K562 (cell line): ENCODE results near the gene DOCK1. TPM values are rescaled to one million over a fixed set of nuclear protein-coding genes. Genes with fewer than 3 reads are reported as not detected.

Experiments used
- ATAC-seq: fragments of 200-7000 bp; cut with Tn5 transposase; 3 replicates; pipeline ENCODE4 v1.9.1; 2020; ENCODE audit warnings: moderate library complexity
- BruUV-seq: library from RNA; stranded (reverse); fragments of 400-500 nt; replicated peaks from 2 replicates; lab custom pipeline; 2021; lab: Mats Ljungman, UMichigan
- CTCF ChIA-PET: fragments of 300-600 bp; formaldehyde crosslinking; extraction: SDS; loops from one replicate; lab custom pipeline; 2021; ENCODE audit warnings: low intra/inter-chr PET ratio; lab: Yijun Ruan, JAX
- POLR2A ChIA-PET: fragments of 300-600, 350-650 bp; sonication (Branson Sonifier 250); formaldehyde crosslinking; extraction: SDS; loops from one replicate; lab custom pipeline; 2021; ENCODE audit warnings: antibody characterized with exemption, inconsistent platforms; lab: Yijun Ruan, JAX
- DNase-seq, 4 experiments: peaks; one replicate each; pipeline versions ENCODE4 v3.0.0 to v3.0.0-alpha.2; 2011 to 2018; ENCODE audit warnings: low spot score in 3 of 4, mixed read lengths in 3 of 4; ENCODE audit errors: extremely low read depth in 1 of 4
- FAIRE-seq: peaks from 2 replicates; lab custom pipeline; 2011; peaks lifted over from hg19 to GRCh38; lab: Jason Lieb, UNC
- H2AFZ ChIP-seq: 2 replicates; pipeline ENCODE4 v1.6.0; 2011; ENCODE audit warnings: low read depth, low read length, control low read depth, inconsistent platforms
- H3K27ac ChIP-seq: fragments of 200-600 bp; 3 replicates; pipeline ENCODE4 v1.8.0; 2011; ENCODE audit warnings: low read depth, mild to moderate bottlenecking, control low read depth, inconsistent platforms, low read length, moderate library complexity, mixed read lengths; ENCODE audit errors: extremely low read depth
- H3K27me3 ChIP-seq, 2 experiments: fragments of 300-600 bp in 1 of 2; 2 replicates in 1 of 2; 3 replicates in 1 of 2; pipeline versions ENCODE4 v1.6.0 to v1.8.0; 2011; ENCODE audit warnings: inconsistent platforms in 2 of 2, low read length in 2 of 2, mild to moderate bottlenecking in 1 of 2, mixed read lengths in 1 of 2, moderate library complexity in 1 of 2; ENCODE audit not compliant: control insufficient read depth in 2 of 2, insufficient read depth in 2 of 2
- H3K36me3 ChIP-seq: fragments of 300-600 bp; 3 replicates; pipeline ENCODE4 v1.8.0; 2011; ENCODE audit warnings: mild to moderate bottlenecking, low read length, inconsistent platforms; ENCODE audit not compliant: control insufficient read depth, insufficient read depth
- H3K4me1 ChIP-seq, 2 experiments: fragments of 200-600 bp in 1 of 2; replicated peaks in 1 of 2; 2 replicates in 1 of 2; 3 replicates in 1 of 2; pipeline versions ENCODE4 v1.5.1 to v1.8.0; 2011; ENCODE audit warnings: inconsistent platforms in 2 of 2, low read length in 2 of 2, mild to moderate bottlenecking in 1 of 2, mixed read lengths in 1 of 2, moderate library complexity in 1 of 2; ENCODE audit not compliant: control insufficient read depth in 2 of 2, insufficient read depth in 2 of 2
- H3K4me2 ChIP-seq: 2 replicates; pipeline ENCODE4 v1.6.1; 2011; ENCODE audit warnings: low read length, control low read depth, inconsistent platforms, mixed read lengths; ENCODE audit not compliant: insufficient read depth
- H3K4me3 ChIP-seq: fragments of 200-600 bp; sonication (generic), shearing (Covaris generic); 2 replicates; pipeline ENCODE4 v1.5.1; 2016; ENCODE audit warnings: control low read depth, inconsistent platforms
- H3K79me2 ChIP-seq: fragments of 200-600 bp; 3 replicates; pipeline ENCODE4 v1.8.0; 2011; ENCODE audit warnings: low read length, inconsistent platforms; ENCODE audit not compliant: control insufficient read depth, insufficient read depth
- H3K9ac ChIP-seq, 2 experiments: 2 replicates each; pipeline versions ENCODE4 v1.6.0 to v1.6.1; 2011; ENCODE audit warnings: low read depth in 2 of 2, low read length in 2 of 2, control low read depth in 1 of 2, inconsistent platforms in 1 of 2, mild to moderate bottlenecking in 1 of 2, mixed read lengths in 1 of 2; ENCODE audit not compliant: insufficient read depth in 1 of 2
- H3K9me1 ChIP-seq: one replicate; pipeline ENCODE4 v1.6.0; 2011; ENCODE audit warnings: inconsistent platforms, mild to moderate bottlenecking, low read length, moderate library complexity; ENCODE audit not compliant: control insufficient read depth, insufficient read depth
- H3K9me3 ChIP-seq: replicated peaks from 2 replicates; pipeline ENCODE4 v1.5.1; 2011; ENCODE audit warnings: low read depth, low read length, inconsistent platforms; ENCODE audit not compliant: control insufficient read depth, insufficient read depth
- H4K20me1 ChIP-seq: replicated peaks from 2 replicates; pipeline ENCODE4 v1.6.1; 2011; ENCODE audit warnings: low read length, inconsistent platforms, mixed read lengths; ENCODE audit not compliant: control insufficient read depth, insufficient read depth
- ADNP ChIP-seq: fragments of 200-800 bp; sonication (Bioruptor generic); IDR thresholded peaks from 2 replicates; pipeline ENCODE4 v1.6.1; 2016; ENCODE audit warnings: missing genetic modification characterization, missing compliant biosample characterization
- CBFA2T3 ChIP-seq: fragments of 450-650 bp; IDR thresholded peaks from 2 replicates; pipeline ENCODE4 v1.6.1; 2017
- CCAR2 ChIP-seq: fragments of 200-400 bp; formaldehyde crosslinking; IDR thresholded peaks from 2 replicates; pipeline ENCODE4 v1.6.1; 2017; ENCODE audit warnings: mild to moderate bottlenecking, low read depth, low read length
- MYNN ChIP-seq, 2 experiments: sonication (generic); formaldehyde crosslinking in 1 of 2; IDR thresholded peaks; 2 replicates each; pipeline versions ENCODE4 v1.5.0 to v1.6.1; 2016 to 2020; ENCODE audit warnings: antibody characterized with exemption in 1 of 2, missing genetic modification reagents in 1 of 2
- NFE2L1 ChIP-seq: fragments of 450-650 bp; IDR thresholded peaks from 2 replicates; pipeline ENCODE4 v1.6.1; 2016; ENCODE audit warnings: missing genetic modification characterization, low read depth, mild to moderate bottlenecking, missing compliant biosample characterization, moderate library complexity, borderline replicate concordance
- SMAD1 ChIP-seq: fragments of 150-350 bp; IDR thresholded peaks from 2 replicates; pipeline ENCODE4 v1.6.1; 2014; ENCODE audit warnings: low read length, low read depth; ENCODE audit not compliant: partially characterized antibody
- TAL1 ChIP-seq: fragments of 450-650 bp; IDR thresholded peaks from 2 replicates; pipeline ENCODE4 v1.6.1; 2016; ENCODE audit warnings: mild to moderate bottlenecking
- TSHZ1 ChIP-seq: fragments of 250-450 bp; sonication (Bioruptor Pico); IDR thresholded peaks from 2 replicates; pipeline ENCODE4 v1.4.0; 2020; ENCODE audit warnings: mild to moderate bottlenecking, moderate library complexity
- ZBTB33 ChIP-seq: sonication (generic); formaldehyde crosslinking; IDR thresholded peaks from 2 replicates; pipeline ENCODE4 v1.8.1; 2023; ENCODE audit warnings: mild to moderate bottlenecking, missing genetic modification reagents
- ZHX1 ChIP-seq: fragments of 150-350 bp; conservative IDR thresholded peaks from 2 replicates; pipeline ENCODE4 v1.6.1; 2014; ENCODE audit warnings: low read length
- ZNF197 ChIP-seq: fragments of 200-800 bp; sonication (Bioruptor generic); IDR thresholded peaks from 2 replicates; pipeline ENCODE4 v1.6.1; 2016; ENCODE audit warnings: low read depth, missing genetic modification characterization, missing compliant biosample characterization
- ZNF668 ChIP-seq: fragments of 250-450 bp; sonication (Bioruptor Pico); IDR thresholded peaks from 2 replicates; pipeline ENCODE4 v1.8.0; 2022; ENCODE audit warnings: mild to moderate bottlenecking, inconsistent platforms
- ZNF778 ChIP-seq: fragments of 450-650 bp; formaldehyde crosslinking; IDR thresholded peaks from 2 replicates; pipeline ENCODE4 v1.4.0; 2020; ENCODE audit warnings: mild to moderate bottlenecking, moderate library complexity
- WGBS: fragments of 100-300 bp; shearing (Covaris generic); methylation state at CpG from one replicate; pipeline ENCODE4 v1.1.6; 2016; ENCODE audit warnings: low coverage, mixed read lengths; ENCODE audit not compliant: insufficient coverage; ENCODE audit errors: missing lambda C conversion rate; 5-methylcytosine and 5-hydroxymethylcytosine counted together
- in situ Hi-C: fragments of 300-500 bp; cut with MboI; formaldehyde crosslinking; loops from 4 replicates; pipeline ENCODE4 v1.15.0; 2018; ENCODE audit warnings: inconsistent platforms, mixed read lengths
- intact Hi-C: fragments of 100-400 bp; cut with micrococcal nuclease; formaldehyde crosslinking; loops from 2 replicates; pipeline ENCODE4 v1.14.2; 2022
- polyA plus RNA-seq, 8 experiments: library from polyadenylated mRNA; depleted of rRNA in 4 of 8; stranded (reverse) in 5 of 8; unstranded in 3 of 8; fragments of >200 nt; fragmentation: Nextera tagmentation in 2 of 8; fragmentation: Illumina TruSeq in 1 of 8; extraction: Ambion mirVana in 2 of 8; extraction: Trizol in 1 of 8; gene quantifications; 2 replicates each; pipeline versions ENCODE4 v1.2.1 to v1.2.3, GENCODE V29; 2011 to 2014; ENCODE audit warnings: inconsistent platforms in 1 of 8, missing spikeins in 1 of 8
- total RNA-seq, 7 experiments: library from RNA; depleted of rRNA in 6 of 7; stranded (reverse); fragments of >200 nt in 6 of 7; fragmentation: Illumina TruSeq in 2 of 7; extraction: Trizol in 2 of 7; gene quantifications; 2 replicates each; pipeline versions ENCODE4 v1.2.1 to v1.2.3, GENCODE V29; 2011 to 2021; ENCODE audit warnings: low replicate concordance in 1 of 7

The DOCK1 gene
- total and polyA plus RNA-seq, 9 of the 15 experiments (the other 6 are each of a cell fraction or from before 2014, with no cell fraction given): 0.31 TPM; not detected in 8

GRCh38 chr10:127089446-127089845, 184.2 kb downstream of the DOCK1 start (continued):
- no peak for TF ChIP-seq ZBTB33
- TF ChIP-seq MYNN (IDR thresholded peaks at IDR 0.05): no peak
- no peak for TF ChIP-seq MYNN (CRISPR knock-in tag; IDR thresholded peaks at IDR 0.05)

GRCh38 chr10:127090138-127090537, 184.9 kb downstream of the DOCK1 start:
- no peak for ATAC-seq
- H3K4me1 ChIP-seq: no peaks in the 10 kb centered on the region
- H2AFZ ChIP-seq: no peak overlapping the region
- ChIA-PET CTCF (no interaction called here), POLR2A (no interaction called here)
- H3K4me3 ChIP-seq: no peak overlapping the region
- TF ChIP-seq ADNP (no peak), ZNF778 (no peak), CBFA2T3 (no peak), SMAD1 (no peak), ZNF197 (CRISPR knock-in tag) (no peak), TAL1 (no peak), TSHZ1 (CRISPR knock-in tag) (no peak), NFE2L1 (no peak), CCAR2 (no peak), ZHX1 (no peak), ZNF668 (CRISPR knock-in tag) (no peak)
- H3K79me2 ChIP-seq: no peaks in the 10 kb centered on the region
- BruUV-seq: no TSS peak
- intact Hi-C loops: no loop called here
- H4K20me1 ChIP-seq: no peaks in the 10 kb centered on the region
- 0% methylated on average over 8 of the region's 8 CpGs for WGBS
- FAIRE-seq: no peak
- in situ Hi-C loops: no loop called here
- no peak overlapping the region for H3K4me2 ChIP-seq
- H3K9me1 ChIP-seq: no peaks in the 10 kb centered on the region
- no peaks in the 10 kb centered on the region for H3K27me3 ChIP-seq
- no peak overlapping the region for H3K27ac ChIP-seq
- no peaks in the 10 kb centered on the region for H3K36me3 ChIP-seq
- no peaks in the 10 kb centered on the region for H3K9me3 ChIP-seq
- H3K9ac ChIP-seq: no peak overlapping the region
- no peak for DNase-seq
